Tibial artery (tissue), 4 donors: Measurements from ENCODE around the gene PTPRN2.
A peak's percentile ranks its signal among the peaks of the same experiment; 100 is the strongest.
"Not testable (repeated sequence)": the region's sequence is repeated elsewhere in the genome, so short reads cannot be mapped to it uniquely, and the experiment has no call there.

Source experiments
- DNase-seq, 2 donors: peaks; one replicate each; pipeline ENCODE4 v3.0.0-alpha.2; 2019
- H3K27ac ChIP-seq, 2 donors: fragments of 200-600 bp; sonication (generic) in 1 of 2; 1 replicate in 1 of 2; 2 replicates in 1 of 2; pipeline ENCODE4 v1.5.1; 2018 to 2019; ENCODE audit warnings: mild to moderate bottlenecking in 1 of 2
- H3K27me3 ChIP-seq, 2 donors: fragments of 200-600 bp; sonication (generic) in 1 of 2; one replicate each; pipeline versions ENCODE4 v1.5.1 to v1.6.0; 2016 to 2019
- H3K36me3 ChIP-seq, 3 donors: fragments of 200-600 bp; sonication (generic) in 2 of 3; one replicate each; pipeline ENCODE4 v1.5.1; 2016 to 2019; ENCODE audit warnings: mild to moderate bottlenecking in 2 of 3
- H3K4me1 ChIP-seq, 4 donors: fragments of 200-600 bp; sonication (generic) in 2 of 4; 1 replicate in 3 of 4; 2 replicates in 1 of 4; pipeline ENCODE4 v1.5.1; 2016 to 2019
- H3K4me3 ChIP-seq, 2 donors: fragments of 200-600 bp; sonication (generic) in 1 of 2; 1 replicate in 1 of 2; 2 replicates in 1 of 2; pipeline ENCODE4 v1.5.1; 2018 to 2019; ENCODE audit warnings: mild to moderate bottlenecking in 2 of 2
- H3K9me3 ChIP-seq, 3 donors: fragments of 200-600 bp; sonication (generic) in 1 of 3; one replicate each; pipeline ENCODE4 v1.5.1; 2016 to 2019
- CTCF ChIP-seq, 2 experiments: fragments of 200-600 bp in 1 of 2; fragments of 450-650 bp in 1 of 2; IDR thresholded peaks; one replicate each; pipeline ENCODE4 v1.5.1; 2017 to 2019; ENCODE audit warnings: antibody characterized with exemption in 2 of 2, mild to moderate bottlenecking in 1 of 2, moderate library complexity in 1 of 2
- intact Hi-C: fragments of 100-400 bp; cut with DNase I; formaldehyde crosslinking; loops from one replicate; pipeline ENCODE4 v1.15.0; 2023; ENCODE audit warnings: low total_unique reads

The PTPRN2 gene

GRCh38 chr7:157980774-157981173, 606.8 kb downstream of the PTPRN2 start:
- no peaks in the 10 kb centered on the region for H3K9me3 ChIP-seq
- intact Hi-C loops: no loop called here
- H3K36me3 ChIP-seq: no peaks in the 10 kb centered on the region
- no peak overlapping the region for H3K27ac ChIP-seq
- H3K27me3 ChIP-seq: peaks cover 0 to 2% of the 10 kb centered on the region in 2 donors
- DNase-seq: peak in 1 of 2 donors; percentile 24
- H3K4me1 ChIP-seq: no peaks in the 10 kb centered on the region
- no peak overlapping the region for H3K4me3 ChIP-seq
- no peak for TF ChIP-seq CTCF (IDR thresholded peaks at IDR 0.05)

GRCh38 chr7:157980341-157980731, 607.3 kb downstream of the PTPRN2 start:
- intact Hi-C loops, H3K9me3 ChIP-seq, DNase-seq, H3K4me3 ChIP-seq, H3K36me3 ChIP-seq, H3K27me3 ChIP-seq, H3K27ac ChIP-seq, H3K4me1 ChIP-seq: not testable (repeated sequence)

- intact Hi-C loops: no loop called here
- DNase-seq: peak in 1 of 2 donors; percentile 44
- H3K4me1 ChIP-seq: no peaks in the 10 kb centered on the region
- no peak for TF ChIP-seq CTCF (IDR thresholded peaks at IDR 0.05)
- H3K4me3 ChIP-seq: no peak overlapping the region
- peaks cover 0 to 2% of the 10 kb centered on the region in 2 donors for H3K27me3 ChIP-seq
- peaks cover 0 to 4% (median 4%) of the 10 kb centered on the region in 3 donors for H3K9me3 ChIP-seq
- no peak overlapping the region for H3K27ac ChIP-seq
- no peaks in the 10 kb centered on the region for H3K36me3 ChIP-seq
These were observed 607.8 kb downstream of the PTPRN2 start for GRCh38 chr7:157979636-157980340.

- DNase-seq: peak in 1 of 2 donors; percentile 54
- H3K9me3 ChIP-seq: peaks cover 2 to 14% (median 14%) of the 10 kb centered on the region in 3 donors
- TF ChIP-seq CTCF (IDR thresholded peaks at IDR 0.05): no peak
- no peak overlapping the region for H3K4me3 ChIP-seq
- no peaks in the 10 kb centered on the region for H3K36me3 ChIP-seq
- no peak overlapping the region for H3K27ac ChIP-seq
- no peaks in the 10 kb centered on the region for H3K4me1 ChIP-seq
- intact Hi-C loops: no loop called here
- H3K27me3 ChIP-seq: peaks cover 0 to 2% of the 10 kb centered on the region in 2 donors
These were observed 608.9 kb downstream of the PTPRN2 start for GRCh38 chr7:157978766-157979165.

- Histone ChIP-seq H3K4me1 (no peaks in the 10 kb centered on the region), H3K27me3 (peaks cover 0 to 2% of the 10 kb centered on the region in 2 donors), H3K9me3 (peaks cover 2 to 23% (median 20%) of the 10 kb centered on the region in 3 donors), H3K36me3 (no peaks in the 10 kb centered on the region), H3K27ac (no peak overlapping the region), H3K4me3 (no peak overlapping the region)
- intact Hi-C loops: no loop called here
- peak in 1 of 2 donors; percentile 41 for DNase-seq
- no peak for TF ChIP-seq CTCF (IDR thresholded peaks at IDR 0.05)
These were observed 609.7 kb downstream of the PTPRN2 start for GRCh38 chr7:157977717-157978496.

- intact Hi-C loops: no loop called here
- TF ChIP-seq CTCF (IDR thresholded peaks at IDR 0.05): no peak
- peaks cover 2 to 25% (median 20%) of the 10 kb centered on the region in 3 donors for H3K9me3 ChIP-seq
- no peak overlapping the region for H3K4me3 ChIP-seq
- DNase-seq: peak in 1 of 2 donors; percentile 59
- H3K4me1 ChIP-seq: no peaks in the 10 kb centered on the region
- no peak overlapping the region for H3K27ac ChIP-seq
- H3K27me3 ChIP-seq: peaks cover 0 to under 1% of the 10 kb centered on the region in 2 donors
- H3K36me3 ChIP-seq: no peaks in the 10 kb centered on the region
These were observed 610.3 kb downstream of the PTPRN2 start for GRCh38 chr7:157977306-157977705.
